Ovary (tissue), 9 donors: ENCODE data around the gene MYMK. TPM values are rescaled to one million over a fixed set of nuclear protein-coding genes. Genes with fewer than 3 reads are reported as not detected.

Source experiments
- DNase-seq, 5 donors: peaks; one replicate each; pipeline ENCODE4 v3.0.0-alpha.2; 2019 to 2020
- H3K27ac ChIP-seq, 2 donors: fragments of 200-600 bp; one replicate each; pipeline versions ENCODE4 v1.5.1 to v1.8.0; 2019 to 2022
- H3K27me3 ChIP-seq: fragments of 200-600 bp; one replicate; pipeline ENCODE4 v1.8.0; 2022
- H3K36me3 ChIP-seq: fragments of 200-600 bp; sonication (generic); one replicate; pipeline ENCODE4 v1.5.1; 2019
- H3K4me1 ChIP-seq: one replicate; pipeline ENCODE4 v1.8.1; 2013; ENCODE audit warnings: mild to moderate bottlenecking, moderate library complexity; ENCODE audit not compliant: insufficient read depth
- H3K4me3 ChIP-seq: fragments of 200-600 bp; sonication (generic); one replicate; pipeline ENCODE4 v1.5.1; 2017
- H3K9me3 ChIP-seq, 2 donors: fragments of 200-600 bp in 1 of 2; sonication (generic) in 1 of 2; one replicate each; pipeline versions ENCODE4 v1.5.1 to v1.8.1; 2013 to 2019; ENCODE audit warnings: mild to moderate bottlenecking in 1 of 2, moderate library complexity in 1 of 2
- EP300 ChIP-seq: sonication (generic); formaldehyde crosslinking; IDR thresholded peaks from one replicate; pipeline ENCODE4 v1.6.1; 2017; ENCODE audit warnings: antibody characterized with exemption
- POLR2A ChIP-seq: fragments of 450-650 bp; IDR thresholded peaks from one replicate; pipeline ENCODE4 v1.6.1; 2017; ENCODE audit warnings: antibody characterized with exemption, mild to moderate bottlenecking, moderate library complexity
- WGBS, 3 donors: extraction: QIAGEN DNeasy Blood & Tissue Kit in 1 of 3; methylation state at CpG; one replicate each; pipeline versions ENCODE4 v1.1.5 to v1.1.7; 2013 to 2017; 5-methylcytosine and 5-hydroxymethylcytosine counted together
- intact Hi-C, 4 donors: fragments of 100-400 bp; cut with DNase I; formaldehyde crosslinking; loops; one replicate each; pipeline versions ENCODE4 v1.11.0 to v1.15.1; 2022 to 2023
- polyA plus RNA-seq, 2 donors: library from polyadenylated mRNA; stranded (reverse); fragments of 200-250 nt in 1 of 2; fragments of 350-450 nt in 1 of 2; fragmentation: Illumina TruSeq in 1 of 2; extraction: RNeasy Lipid Tissue Mini Kit (QIAGEN cat#74804) in 1 of 2; gene quantifications; one replicate each; pipeline ENCODE4 v1.2.3, GENCODE V29; 2013 to 2014
- total RNA-seq, 7 donors: library from RNA; depleted of rRNA in 2 of 7; stranded (reverse); fragments of >200 nt in 2 of 7; fragmentation: NEBNext Ultra II Directional in 3 of 7; extraction: Animal tissue kit (Norgen Biotek cat#: 25700) in 3 of 7; gene quantifications; one replicate each; pipeline versions ENCODE4 v1.1.0 to v1.2.4, GENCODE V29; 2016 to 2023
- TF ChIP-seq, protein P1 (sequence below), 3 donors: fragments of 450-650 bp in 2 of 3; fragments of 200-600 bp in 1 of 3; IDR thresholded peaks; one replicate each; pipeline versions ENCODE4 v1.5.1 to v1.8.0; 2016 to 2022; ENCODE audit warnings: antibody characterized with exemption in 3 of 3, mild to moderate bottlenecking in 1 of 3
- donor health status: DM: no; HTN: no; CAD: no; lungs with moderate emphysema.
- donor health status: DM: no; HTN: no; CAD: no.
- donor health status: Bipolar disorder and iron deficiency.
- donor health status: DM: yes; HTN: yes; CAD: no.
- donor health status: DM: no; HTN: no; CAD: no.
- donor health status: DM: yes; HTN: yes; CAD: no.

MYMK gene
- total and polyA plus RNA-seq, 9 donors, result not detected

DNA sequence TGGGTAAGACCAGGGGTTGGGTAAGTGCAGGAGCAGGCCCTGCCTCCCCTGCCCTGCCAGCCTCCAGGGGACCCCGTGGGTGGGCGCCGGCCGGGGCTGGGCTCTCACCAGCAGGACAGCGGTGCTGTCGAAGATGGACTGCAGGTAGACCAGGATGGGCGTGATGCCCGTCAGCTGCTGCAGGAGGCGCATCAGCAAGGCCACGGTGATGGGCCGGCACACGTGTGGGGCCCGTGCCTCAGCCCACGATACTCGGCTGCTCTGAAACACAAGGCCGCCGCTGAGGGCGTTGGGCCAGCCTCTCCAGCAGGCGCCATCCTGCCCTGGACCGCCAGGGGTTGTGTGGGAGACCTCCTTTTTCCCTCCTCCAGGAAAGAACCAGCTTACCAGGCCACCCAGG is 49.9 kb downstream of the MYMK start:
- TF ChIP-seq POLR2A, result no peak
- TF ChIP-seq EP300, result no peak
- TF ChIP-seq, protein P1, sequence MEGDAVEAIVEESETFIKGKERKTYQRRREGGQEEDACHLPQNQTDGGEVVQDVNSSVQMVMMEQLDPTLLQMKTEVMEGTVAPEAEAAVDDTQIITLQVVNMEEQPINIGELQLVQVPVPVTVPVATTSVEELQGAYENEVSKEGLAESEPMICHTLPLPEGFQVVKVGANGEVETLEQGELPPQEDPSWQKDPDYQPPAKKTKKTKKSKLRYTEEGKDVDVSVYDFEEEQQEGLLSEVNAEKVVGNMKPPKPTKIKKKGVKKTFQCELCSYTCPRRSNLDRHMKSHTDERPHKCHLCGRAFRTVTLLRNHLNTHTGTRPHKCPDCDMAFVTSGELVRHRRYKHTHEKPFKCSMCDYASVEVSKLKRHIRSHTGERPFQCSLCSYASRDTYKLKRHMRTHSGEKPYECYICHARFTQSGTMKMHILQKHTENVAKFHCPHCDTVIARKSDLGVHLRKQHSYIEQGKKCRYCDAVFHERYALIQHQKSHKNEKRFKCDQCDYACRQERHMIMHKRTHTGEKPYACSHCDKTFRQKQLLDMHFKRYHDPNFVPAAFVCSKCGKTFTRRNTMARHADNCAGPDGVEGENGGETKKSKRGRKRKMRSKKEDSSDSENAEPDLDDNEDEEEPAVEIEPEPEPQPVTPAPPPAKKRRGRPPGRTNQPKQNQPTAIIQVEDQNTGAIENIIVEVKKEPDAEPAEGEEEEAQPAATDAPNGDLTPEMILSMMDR (IDR thresholded peaks at IDR 0.05), result no peak
- H3K4me3 ChIP-seq, result no peak overlapping the region
- H3K27me3 ChIP-seq, result no peaks in the 10 kb centered on the region
- no peaks in the 10 kb centered on the region for H3K36me3 ChIP-seq
- no peak for DNase-seq
- H3K9me3 ChIP-seq, result no peaks in the 10 kb centered on the region
- H3K27ac ChIP-seq, result no peak overlapping the region
- 46 to 73% (median 69%) methylated on average over 18 to 20 of the region's 20 CpGs for WGBS, 3 donors
- peaks cover 2% of the 10 kb centered on the region for H3K4me1 ChIP-seq
- intact Hi-C loops, result no loop called here

DNA sequence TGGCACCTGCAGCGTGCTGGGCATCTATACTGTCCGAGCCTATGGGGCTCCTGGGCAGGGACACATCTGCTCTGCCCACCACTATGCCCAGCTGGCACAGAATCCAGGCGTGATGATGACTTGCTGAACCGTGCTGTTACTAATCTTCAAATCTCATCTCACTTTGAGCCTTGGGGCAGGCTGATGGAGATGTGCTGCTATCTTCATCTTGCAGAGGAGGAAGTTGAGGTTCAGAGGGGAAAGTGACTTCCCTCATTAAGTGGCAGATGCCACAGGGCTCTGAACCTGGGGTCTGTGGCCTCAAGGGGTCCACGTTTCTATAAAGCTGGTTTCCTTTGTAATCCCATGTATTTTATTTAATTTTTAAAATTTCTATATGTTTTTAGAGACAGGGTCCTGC is 50.5 kb downstream of the MYMK start:
- TF ChIP-seq, protein P1 (IDR thresholded peaks at IDR 0.05), result no peak
- TF ChIP-seq EP300, result no peak
- no peak for TF ChIP-seq POLR2A
- intact Hi-C loops, result no loop called here
- WGBS, 3 donors, result 75 to 87% (median 80%) methylated on average over 3 to 5 of the region's 5 CpGs

DNA sequence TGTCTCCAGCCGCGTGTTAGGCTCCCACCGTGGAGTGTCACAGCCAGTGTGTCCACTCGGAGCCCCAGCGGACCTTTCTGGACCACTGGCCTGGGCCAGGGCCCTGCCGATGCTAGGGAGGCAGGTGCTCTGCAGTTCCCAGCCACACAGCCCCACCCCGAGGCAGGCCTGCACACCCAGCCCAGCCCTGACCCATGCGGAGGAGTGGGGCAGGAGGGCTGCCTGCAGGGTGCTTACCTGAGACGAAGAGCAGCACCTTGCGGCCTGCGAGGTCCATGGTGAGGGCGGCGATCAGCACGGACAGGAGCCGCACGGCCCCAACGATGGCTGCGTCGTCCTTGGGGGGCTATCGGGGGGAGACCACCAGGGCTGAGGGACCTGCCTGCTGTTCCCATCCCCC is 51.0 kb downstream of the MYMK start:
- 83 to 91% (median 85%) methylated on average over 10 to 20 of the region's 20 CpGs for WGBS, 3 donors
- no peaks in the 10 kb centered on the region for H3K9me3 ChIP-seq
- H3K27me3 ChIP-seq, result no peaks in the 10 kb centered on the region
- no peak for DNase-seq
- no peaks in the 10 kb centered on the region for H3K36me3 ChIP-seq
- peaks cover 1% of the 10 kb centered on the region for H3K4me1 ChIP-seq
- no peak overlapping the region for H3K4me3 ChIP-seq
- TF ChIP-seq, protein P1 (IDR thresholded peaks at IDR 0.05), result no peak
- TF ChIP-seq POLR2A (no peak), EP300 (no peak)
- H3K27ac ChIP-seq, result no peak overlapping the region
- intact Hi-C loops, result no loop called here

More for the DNA sequence above, 50.5 kb downstream of the MYMK start:
- H3K27me3 ChIP-seq, result no peaks in the 10 kb centered on the region
- H3K9me3 ChIP-seq, result no peaks in the 10 kb centered on the region
- no peak overlapping the region for H3K4me3 ChIP-seq
- H3K27ac ChIP-seq, result no peak overlapping the region
- no peaks in the 10 kb centered on the region for H3K36me3 ChIP-seq
- DNase-seq, result no peak
- H3K4me1 ChIP-seq, result peaks cover 2% of the 10 kb centered on the region

DNA sequence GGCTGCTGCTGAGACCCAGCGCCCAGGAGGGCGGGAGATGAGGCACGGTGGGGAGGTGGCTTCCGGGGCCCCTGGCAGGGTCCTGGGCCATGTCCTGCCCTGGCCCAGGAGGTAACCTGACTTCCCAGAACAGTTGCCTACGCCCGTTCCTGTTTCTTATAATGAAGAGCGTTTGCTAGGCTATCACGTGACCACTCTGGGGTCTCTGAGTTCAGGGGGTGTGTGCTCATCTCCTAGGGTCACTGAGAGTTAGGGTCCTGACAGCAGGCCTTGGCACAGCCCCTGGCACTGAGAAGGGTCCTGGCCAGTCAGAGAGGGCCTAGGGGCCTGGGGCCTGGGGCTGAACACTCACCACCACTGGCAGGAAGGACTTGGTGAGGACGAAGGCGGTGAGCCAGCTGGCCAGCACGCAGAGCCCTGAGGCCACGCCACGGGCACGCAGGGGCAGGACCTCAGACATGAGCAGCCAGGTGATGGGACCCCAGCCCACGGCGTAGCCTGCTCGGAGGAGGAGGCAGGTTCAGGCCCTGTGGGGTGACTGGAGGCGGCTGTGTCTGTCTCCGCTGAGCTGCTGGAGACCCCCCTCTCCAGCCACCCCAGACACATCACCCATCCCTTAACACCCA is 51.9 kb downstream of the MYMK start:
- no peaks in the 10 kb centered on the region for H3K4me1 ChIP-seq
- TF ChIP-seq, protein P1 (IDR thresholded peaks at IDR 0.05), result no peak
- TF ChIP-seq POLR2A, result no peak
- TF ChIP-seq EP300, result no peak
- H3K27ac ChIP-seq, result no peak overlapping the region
- intact Hi-C loops, result no loop called here
- H3K36me3 ChIP-seq, result no peaks in the 10 kb centered on the region
- no peak overlapping the region for H3K4me3 ChIP-seq
- peak in 1 of 5 donors; percentile 41 for DNase-seq
- WGBS, 3 donors, result 65 to 78% (median 66%) methylated on average over 18 to 19 of the region's 19 CpGs
- H3K9me3 ChIP-seq, result no peaks in the 10 kb centered on the region
- H3K27me3 ChIP-seq, result no peaks in the 10 kb centered on the region
